ENCODE results near the gene NFIA. TPM values are rescaled to one million over a fixed set of nuclear protein-coding genes. Genes with fewer than 3 reads are reported as not detected.

Gene NFIA
- total and polyA plus RNA-seq, 2 donors: 7.9 to 10.3 TPM

DNA sequence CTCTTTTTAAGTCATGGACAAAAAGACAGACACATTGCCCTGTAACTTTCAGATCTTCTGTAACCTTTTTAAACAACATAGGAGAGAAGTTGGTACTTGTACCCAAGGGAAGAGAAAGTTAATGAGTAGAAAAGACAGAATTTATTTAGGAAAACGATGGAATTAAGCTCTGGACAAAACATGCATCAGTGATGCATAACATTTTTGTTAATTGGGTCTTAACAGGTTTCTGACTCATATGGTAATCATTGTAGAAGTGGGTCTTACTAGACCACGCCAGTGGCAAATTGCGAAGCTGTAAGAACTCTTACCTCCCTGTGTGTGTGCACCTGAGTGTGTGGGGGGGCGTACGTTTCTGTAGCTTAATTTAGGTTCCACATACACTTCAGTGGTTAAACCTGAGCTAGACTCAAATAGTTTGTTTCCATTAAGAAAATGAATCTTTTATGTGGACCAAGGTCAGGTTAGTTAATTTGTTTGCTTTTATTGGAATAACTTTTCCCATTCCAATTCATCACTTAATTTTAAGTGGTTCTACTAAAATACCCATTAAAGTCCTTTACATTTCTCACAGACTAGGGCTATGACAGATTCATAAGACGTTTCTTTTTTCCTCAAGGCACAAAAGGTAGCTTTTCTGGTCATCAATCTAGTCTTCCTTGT is 48.1 kb downstream of the NFIA start:
- no peak overlapping the region for H3K4me3 ChIP-seq (ENCODE audit: low read length in 2 of 2)
- no peaks in the 10 kb centered on the region for H3K36me3 ChIP-seq (ENCODE audit: control insufficient read depth in 2 of 2, insufficient read depth in 2 of 2, low read length in 1 of 2)
- peaks cover 0 to 3% of the 10 kb centered on the region in 2 donors for H3K4me1 ChIP-seq (ENCODE audit: control insufficient read depth in 2 of 2, insufficient read depth in 2 of 2, low read length in 2 of 2)
- no peaks in the 10 kb centered on the region for H3K27me3 ChIP-seq (ENCODE audit: control insufficient read depth in 2 of 2, insufficient read depth in 1 of 2, low read length in 1 of 2)
- no peak for DNase-seq (ENCODE audit: low read depth in 6 of 9, low spot score in 9 of 9)
- H3K27ac ChIP-seq (ENCODE audit: low read depth in 1 of 2, low read length in 1 of 2): no peak overlapping the region
- H3K9me3 ChIP-seq (ENCODE audit: control insufficient read depth in 2 of 2, insufficient read depth in 1 of 2, low read length in 1 of 2): no peaks in the 10 kb centered on the region
- WGBS: 93% methylated on average over 6 of the region's 6 CpGs

DNA sequence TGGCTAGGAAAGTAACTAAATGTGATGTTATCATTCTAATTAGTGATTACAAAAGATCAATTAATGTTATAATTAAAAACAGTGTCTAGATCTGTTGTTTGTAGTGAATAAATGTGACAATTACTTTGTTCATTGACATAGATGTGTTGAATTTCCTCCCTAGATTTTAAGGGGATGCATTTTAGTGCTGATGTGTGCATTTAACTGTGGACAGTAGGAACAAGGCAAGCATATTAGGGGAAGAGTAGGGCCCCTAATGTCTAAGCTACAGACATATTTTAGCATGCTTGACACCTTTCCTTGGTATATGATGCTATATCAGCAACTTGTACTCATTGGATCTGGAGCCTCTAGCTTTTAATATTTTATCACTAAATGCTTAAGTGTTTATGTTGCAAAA is 48.9 kb downstream of the NFIA start:
- Histone ChIP-seq H3K27me3 (ENCODE audit: control insufficient read depth in 2 of 2, insufficient read depth in 1 of 2, low read length in 1 of 2) (no peaks in the 10 kb centered on the region), H3K36me3 (ENCODE audit: control insufficient read depth in 2 of 2, insufficient read depth in 2 of 2, low read length in 1 of 2) (no peaks in the 10 kb centered on the region), H3K27ac (ENCODE audit: low read depth in 1 of 2, low read length in 1 of 2) (peak overlapping the region in 1 of 2 donors; percentile 2), H3K9me3 (ENCODE audit: control insufficient read depth in 2 of 2, insufficient read depth in 1 of 2, low read length in 1 of 2) (no peaks in the 10 kb centered on the region), H3K4me1 (ENCODE audit: control insufficient read depth in 2 of 2, insufficient read depth in 2 of 2, low read length in 2 of 2) (peaks cover 0 to 3% of the 10 kb centered on the region in 2 donors), H3K4me3 (ENCODE audit: low read length in 2 of 2) (no peak overlapping the region)
- no peak for DNase-seq (ENCODE audit: low read depth in 6 of 9, low spot score in 9 of 9)

DNA sequence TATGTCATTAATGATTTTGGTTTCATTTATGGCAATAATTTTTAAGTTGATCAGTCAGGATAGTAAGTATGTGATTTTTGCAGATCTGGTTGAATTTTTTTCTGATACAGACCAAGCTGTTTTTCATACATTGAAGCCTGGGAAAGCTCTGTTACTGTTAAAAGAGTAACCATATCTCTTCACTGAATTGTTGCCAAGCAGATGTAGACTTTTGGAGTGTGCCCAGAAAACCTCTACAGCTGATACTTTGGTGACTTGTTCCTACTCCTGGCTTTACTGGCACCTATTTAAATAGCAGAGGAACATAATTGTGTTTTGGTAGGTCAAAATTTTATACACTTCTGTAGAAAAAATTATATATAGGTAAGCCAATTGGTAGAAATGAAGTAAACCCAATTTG is 49.4 kb downstream of the NFIA start:
- H3K4me1 ChIP-seq (ENCODE audit: control insufficient read depth in 2 of 2, insufficient read depth in 2 of 2, low read length in 2 of 2): peaks cover 0 to 3% of the 10 kb centered on the region in 2 donors
- H3K4me3 ChIP-seq (ENCODE audit: low read length in 2 of 2): no peak overlapping the region
- no peaks in the 10 kb centered on the region for H3K9me3 ChIP-seq (ENCODE audit: control insufficient read depth in 2 of 2, insufficient read depth in 1 of 2, low read length in 1 of 2)
- H3K27ac ChIP-seq (ENCODE audit: low read depth in 1 of 2, low read length in 1 of 2): peak overlapping the region in 1 of 2 donors; percentile 64
- H3K27me3 ChIP-seq (ENCODE audit: control insufficient read depth in 2 of 2, insufficient read depth in 1 of 2, low read length in 1 of 2): no peaks in the 10 kb centered on the region
- peak in 1 of 9 donors; percentile 20 for DNase-seq (ENCODE audit: low read depth in 6 of 9, low spot score in 9 of 9)
- no peaks in the 10 kb centered on the region for H3K36me3 ChIP-seq (ENCODE audit: control insufficient read depth in 2 of 2, insufficient read depth in 2 of 2, low read length in 1 of 2)

DNA sequence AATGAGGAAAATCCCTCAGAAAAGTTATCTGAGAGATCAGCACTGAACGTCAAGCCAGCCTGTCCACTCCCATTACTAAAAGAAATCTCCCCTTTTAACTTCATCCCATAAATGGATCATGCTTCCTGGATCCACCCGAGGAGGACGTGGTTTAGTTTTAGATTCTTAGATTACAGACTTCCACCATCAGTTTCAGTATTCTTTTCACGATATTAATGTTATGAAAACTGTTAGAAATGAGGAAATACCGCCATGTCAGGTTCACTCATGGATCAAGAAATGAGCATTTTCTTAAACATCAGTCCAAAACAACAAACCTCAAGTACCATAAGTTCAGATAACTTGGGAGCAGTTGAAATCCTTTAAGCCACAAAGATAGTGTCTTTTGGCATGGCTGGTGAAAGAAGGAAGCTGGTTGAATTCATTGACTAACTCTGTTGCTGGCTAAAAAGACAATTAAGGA is 49.8 kb downstream of the NFIA start:
- Histone ChIP-seq H3K36me3 (ENCODE audit: control insufficient read depth in 2 of 2, insufficient read depth in 2 of 2, low read length in 1 of 2) (no peaks in the 10 kb centered on the region), H3K27ac (ENCODE audit: low read depth in 1 of 2, low read length in 1 of 2) (peak overlapping the region in 1 of 2 donors; percentile 64), H3K4me3 (ENCODE audit: low read length in 2 of 2) (no peak overlapping the region), H3K4me1 (ENCODE audit: control insufficient read depth in 2 of 2, insufficient read depth in 2 of 2, low read length in 2 of 2) (peaks cover 0 to 3% of the 10 kb centered on the region in 2 donors), H3K27me3 (ENCODE audit: control insufficient read depth in 2 of 2, insufficient read depth in 1 of 2, low read length in 1 of 2) (no peaks in the 10 kb centered on the region), H3K9me3 (ENCODE audit: control insufficient read depth in 2 of 2, insufficient read depth in 1 of 2, low read length in 1 of 2) (no peaks in the 10 kb centered on the region)
- DNase-seq (ENCODE audit: low read depth in 6 of 9, low spot score in 9 of 9): no peak
- 54% methylated on average over 5 of the region's 5 CpGs for WGBS

DNA sequence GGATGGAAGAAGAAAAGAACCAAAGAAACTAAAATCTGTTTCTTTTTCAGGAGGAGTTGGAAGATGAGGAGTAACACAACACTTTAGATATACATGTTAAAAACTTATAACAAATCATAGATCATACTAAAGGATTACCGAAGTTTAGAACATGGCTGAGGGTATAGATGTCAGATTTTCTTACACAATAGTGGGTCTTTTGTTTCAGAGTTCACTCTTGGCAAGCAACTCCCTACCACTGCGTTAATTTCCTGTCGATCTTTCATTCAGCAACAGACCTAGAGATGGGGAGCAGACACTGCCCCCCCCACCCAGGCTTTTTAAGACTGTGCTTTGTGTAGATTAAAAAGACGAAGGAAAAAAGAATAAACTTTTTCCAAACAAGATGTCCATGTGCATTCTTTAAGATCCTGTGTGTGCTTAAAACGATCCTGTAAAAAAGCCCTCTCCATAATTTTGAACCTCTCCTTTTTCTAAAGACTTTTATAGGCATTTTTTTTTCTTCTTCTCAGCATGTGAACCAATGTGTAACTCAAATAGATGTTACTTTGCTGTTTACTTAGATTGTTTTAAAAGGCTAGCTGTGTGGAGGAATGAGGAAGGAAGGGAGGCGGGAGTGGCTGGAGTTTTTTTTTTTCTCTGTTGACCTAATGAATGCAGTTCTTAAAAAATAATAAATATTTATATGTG is 50.4 kb downstream of the NFIA start:
- 61% methylated on average over 6 of the region's 6 CpGs for WGBS
- Histone ChIP-seq H3K4me1 (ENCODE audit: control insufficient read depth in 2 of 2, insufficient read depth in 2 of 2, low read length in 2 of 2) (peaks cover 0 to 3% of the 10 kb centered on the region in 2 donors), H3K36me3 (ENCODE audit: control insufficient read depth in 2 of 2, insufficient read depth in 2 of 2, low read length in 1 of 2) (no peaks in the 10 kb centered on the region), H3K27me3 (ENCODE audit: control insufficient read depth in 2 of 2, insufficient read depth in 1 of 2, low read length in 1 of 2) (no peaks in the 10 kb centered on the region), H3K9me3 (ENCODE audit: control insufficient read depth in 2 of 2, insufficient read depth in 1 of 2, low read length in 1 of 2) (no peaks in the 10 kb centered on the region), H3K27ac (ENCODE audit: low read depth in 1 of 2, low read length in 1 of 2) (peak overlapping the region in 1 of 2 donors; percentile 64), H3K4me3 (ENCODE audit: low read length in 2 of 2) (no peak overlapping the region)
- no peak for DNase-seq (ENCODE audit: low read depth in 6 of 9, low spot score in 9 of 9)

DNA sequence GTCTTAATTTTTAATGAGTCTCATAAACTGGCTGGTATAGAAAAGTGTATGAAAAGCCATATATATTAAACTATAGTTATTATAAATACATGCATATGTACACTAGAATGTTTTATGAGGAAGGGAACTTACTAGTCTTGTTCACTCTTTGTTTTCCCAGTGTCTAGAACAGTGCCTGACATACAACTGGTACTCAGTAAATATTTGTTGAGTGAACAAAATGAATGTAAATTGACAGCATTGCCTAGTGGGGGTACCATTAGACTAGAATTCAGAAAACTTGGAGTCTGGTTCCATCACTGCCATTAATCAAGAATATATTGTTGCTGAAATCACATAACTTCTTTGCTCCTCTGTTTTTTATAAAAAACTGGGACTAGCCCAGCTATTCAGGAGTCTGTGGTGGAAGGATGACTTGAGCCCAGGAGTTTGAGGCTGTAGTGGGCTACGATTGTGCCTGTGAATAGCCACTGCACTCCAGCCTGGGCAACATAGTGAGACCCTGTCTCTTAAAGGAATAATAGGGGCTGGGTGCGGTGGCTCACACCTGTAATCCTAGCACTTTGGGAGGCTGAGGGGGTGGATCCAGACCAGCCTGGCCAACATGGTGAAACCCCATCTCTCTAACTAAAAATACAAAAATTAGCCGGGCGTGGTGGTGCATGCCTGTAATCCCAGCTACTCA is 51.1 kb downstream of the NFIA start:
- DNase-seq (ENCODE audit: low read depth in 6 of 9, low spot score in 9 of 9): no peak

DNA sequence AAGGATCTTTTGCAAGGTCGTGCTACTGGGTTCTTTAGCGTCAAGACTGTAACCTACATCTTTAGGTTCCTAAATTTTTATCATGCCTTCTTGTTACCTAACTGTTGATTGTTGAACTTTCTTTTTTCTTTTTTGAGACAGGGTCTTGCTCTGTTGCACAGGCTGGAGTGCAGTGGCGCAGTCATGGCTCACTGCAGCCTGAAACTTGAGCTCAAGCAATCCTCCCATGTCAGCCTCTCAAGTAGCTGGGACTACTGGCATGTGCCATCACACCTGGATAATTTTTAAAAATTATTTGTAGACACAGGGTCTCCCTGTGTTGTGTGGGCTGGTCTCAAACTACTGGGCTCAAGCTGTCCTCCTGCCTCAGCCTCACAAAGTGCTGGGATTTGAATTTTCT is 52.9 kb downstream of the NFIA start:
- H3K27ac ChIP-seq (ENCODE audit: low read depth in 1 of 2, low read length in 1 of 2): no peak overlapping the region
- no peaks in the 10 kb centered on the region for H3K27me3 ChIP-seq (ENCODE audit: control insufficient read depth in 2 of 2, insufficient read depth in 1 of 2, low read length in 1 of 2)
- no peaks in the 10 kb centered on the region for H3K36me3 ChIP-seq (ENCODE audit: control insufficient read depth in 2 of 2, insufficient read depth in 2 of 2, low read length in 1 of 2)
- H3K4me3 ChIP-seq (ENCODE audit: low read length in 2 of 2): no peak overlapping the region
- WGBS: 94% methylated on average over 3 of the region's 3 CpGs
- H3K4me1 ChIP-seq (ENCODE audit: control insufficient read depth in 2 of 2, insufficient read depth in 2 of 2, low read length in 2 of 2): peaks cover 0 to 3% of the 10 kb centered on the region in 2 donors
- H3K9me3 ChIP-seq (ENCODE audit: control insufficient read depth in 2 of 2, insufficient read depth in 1 of 2, low read length in 1 of 2): no peaks in the 10 kb centered on the region
- DNase-seq (ENCODE audit: low read depth in 6 of 9, low spot score in 9 of 9): no peak

More for the DNA sequence above, 51.1 kb downstream of the NFIA start:
- no peak overlapping the region for H3K27ac ChIP-seq (ENCODE audit: low read depth in 1 of 2, low read length in 1 of 2)
- H3K4me3 ChIP-seq (ENCODE audit: low read length in 2 of 2): no peak overlapping the region
- WGBS: 96% methylated on average over 4 of the region's 4 CpGs
- peaks cover 0 to 3% of the 10 kb centered on the region in 2 donors for H3K4me1 ChIP-seq (ENCODE audit: control insufficient read depth in 2 of 2, insufficient read depth in 2 of 2, low read length in 2 of 2)
- no peaks in the 10 kb centered on the region for H3K27me3 ChIP-seq (ENCODE audit: control insufficient read depth in 2 of 2, insufficient read depth in 1 of 2, low read length in 1 of 2)
- H3K9me3 ChIP-seq (ENCODE audit: control insufficient read depth in 2 of 2, insufficient read depth in 1 of 2, low read length in 1 of 2): no peaks in the 10 kb centered on the region
- H3K36me3 ChIP-seq (ENCODE audit: control insufficient read depth in 2 of 2, insufficient read depth in 2 of 2, low read length in 1 of 2): no peaks in the 10 kb centered on the region

DNA sequence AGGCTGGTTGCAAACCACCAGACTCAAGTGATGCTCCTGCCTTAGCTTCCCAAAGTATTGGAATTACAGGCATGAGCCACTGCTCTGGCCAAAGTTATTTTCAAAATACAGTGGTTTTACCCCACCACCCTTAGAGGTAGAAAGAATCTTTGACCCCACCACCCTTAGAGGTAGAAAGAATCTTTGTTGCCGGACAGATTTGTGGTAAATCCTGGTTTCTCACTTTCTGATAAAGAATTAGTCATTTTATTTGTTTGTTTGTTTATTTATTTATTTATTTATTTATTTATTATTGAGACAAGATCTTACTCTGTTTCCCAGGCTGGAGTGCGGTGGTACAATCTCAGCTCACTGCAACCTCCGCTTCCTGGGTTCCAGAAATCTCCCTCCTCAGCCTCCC is 55.9 kb downstream of the NFIA start:
- WGBS: 98% methylated on average over 3 of the region's 3 CpGs
- H3K4me1 ChIP-seq (ENCODE audit: control insufficient read depth in 2 of 2, insufficient read depth in 2 of 2, low read length in 2 of 2): peaks cover 0 to 3% of the 10 kb centered on the region in 2 donors

More for the DNA sequence above, 55.9 kb downstream of the NFIA start:
- DNase-seq (ENCODE audit: low read depth in 6 of 9, low spot score in 9 of 9): no peak
- no peak overlapping the region for H3K27ac ChIP-seq (ENCODE audit: low read depth in 1 of 2, low read length in 1 of 2)
- no peaks in the 10 kb centered on the region for H3K36me3 ChIP-seq (ENCODE audit: control insufficient read depth in 2 of 2, insufficient read depth in 2 of 2, low read length in 1 of 2)
- no peaks in the 10 kb centered on the region for H3K27me3 ChIP-seq (ENCODE audit: control insufficient read depth in 2 of 2, insufficient read depth in 1 of 2, low read length in 1 of 2)
- H3K9me3 ChIP-seq (ENCODE audit: control insufficient read depth in 2 of 2, insufficient read depth in 1 of 2, low read length in 1 of 2): no peaks in the 10 kb centered on the region
- no peak overlapping the region for H3K4me3 ChIP-seq (ENCODE audit: low read length in 2 of 2)

All from thymus (tissue), 11 donors.